HepG2 (cell line): Measurements from ENCODE around the gene IL16. TPM values are rescaled to one million over a fixed set of nuclear protein-coding genes. Genes with fewer than 3 reads are reported as not detected.

Experiments used
- AGO2 ChIP-seq: fragments of 200-400 bp; formaldehyde crosslinking; optimal IDR thresholded peaks from 2 replicates; pipeline ENCODE3; 2017; ENCODE audit warnings: mild to moderate bottlenecking, low read depth, low read length, moderate library complexity
- HNRNPH1 ChIP-seq: fragments of 200-400 bp; formaldehyde crosslinking; optimal IDR thresholded peaks from 2 replicates; pipeline ENCODE3; 2017; ENCODE audit warnings: mild to moderate bottlenecking, low read depth, low read length
- KDM3A ChIP-seq: IDR thresholded peaks from 2 replicates; pipeline ENCODE4 v1.6.1; 2018; ENCODE audit warnings: low read depth, missing compliant biosample characterization
- ZBTB40 ChIP-seq, 2 experiments: fragments of 450-650 bp in 1 of 2; sonication (generic) in 1 of 2; formaldehyde crosslinking in 1 of 2; IDR thresholded peaks; 2 replicates each; pipeline versions ENCODE4 v1.6.1 to v1.8.0; 2016 to 2022; ENCODE audit warnings: antibody characterized with exemption in 1 of 2, mild to moderate bottlenecking in 1 of 2, missing genetic modification reagents in 1 of 2
- ZSCAN30 ChIP-seq: sonication (generic); formaldehyde crosslinking; IDR thresholded peaks from 2 replicates; pipeline ENCODE4 v1.5.0; 2020; ENCODE audit warnings: mild to moderate bottlenecking, missing genetic modification reagents
- polyA plus RNA-seq, 8 experiments: library from polyadenylated mRNA; depleted of rRNA in 3 of 8; stranded (reverse) in 7 of 8; unstranded in 1 of 8; fragments of >200 nt; fragmentation: Illumina TruSeq in 4 of 8; extraction: Trizol in 4 of 8; gene quantifications; 2 replicates each; pipeline versions ENCODE4 v1.2.1 to v1.2.3, GENCODE V29; 2011 to 2016; ENCODE audit warnings: low read depth in 4 of 8, missing spikeins in 1 of 8, mixed read lengths in 1 of 8; ENCODE audit not compliant: insufficient read depth in 1 of 8
- total RNA-seq, 5 experiments: library from RNA; depleted of rRNA; stranded (reverse); fragments of >200 nt; fragmentation: Illumina TruSeq; extraction: Trizol; gene quantifications; 2 replicates each; pipeline ENCODE4 v1.2.3, GENCODE V29; 2016; ENCODE audit warnings: low read depth in 1 of 5

IL16 gene
- total and polyA plus RNA-seq, 2 of the 13 experiments (the other 11 are each of a cell fraction or from before 2014, with no cell fraction given), result 0.03 TPM; not detected in 1

- TF ChIP-seq ZBTB40 (IDR thresholded peaks at IDR 0.05) (no peak), ZBTB40 (CRISPR knock-in tag; IDR thresholded peaks at IDR 0.05) (no peak), ZSCAN30 (CRISPR knock-in tag) (no peak), HNRNPH1 (no peak), AGO2 (no peak), KDM3A (no peak)
Measured at GRCh38 chr15:81157195-81157938, 39.3 kb upstream of the IL16 start (continued).
